Lower leg skin (tissue), 4 donors: ENCODE measurements around the gene CPA5. TPM values are rescaled to one million over a fixed set of nuclear protein-coding genes. Genes with fewer than 3 reads are reported as not detected.
A peak's percentile ranks its signal among the peaks of the same experiment; 100 is the strongest.

Source experiments
- DNase-seq, 2 donors: peaks; one replicate each; pipeline ENCODE4 v3.0.0-alpha.2; 2019; ENCODE audit warnings: low spot score in 2 of 2
- H3K4me3 ChIP-seq: fragments of 200-600 bp; sonication (generic); 2 replicates; pipeline ENCODE4 v1.5.1; 2017; ENCODE audit warnings: mild to moderate bottlenecking, low read depth; ENCODE audit not compliant: poor library complexity, severe bottlenecking
- POLR2A ChIP-seq, 2 donors: fragments of 450-650 bp; IDR thresholded peaks; one replicate each; pipeline ENCODE4 v1.6.1; 2016 to 2017; ENCODE audit warnings: antibody characterized with exemption in 2 of 2, mild to moderate bottlenecking in 1 of 2, moderate library complexity in 1 of 2
- WGBS, 2 donors: methylation state at CpG; one replicate each; pipeline ENCODE4 v1.1.5; 2018; 5-methylcytosine and 5-hydroxymethylcytosine counted together
- intact Hi-C: fragments of 100-400 bp; cut with DNase I; formaldehyde crosslinking; loops from one replicate; pipeline ENCODE4 v1.15.0; 2023; ENCODE audit warnings: low total_unique reads
- total RNA-seq, 4 donors: library from RNA; depleted of rRNA; stranded (reverse); fragments of >200 nt; gene quantifications; one replicate each; pipeline ENCODE4 v1.1.0, GENCODE V29; 2016
- TF ChIP-seq, protein P1 (sequence below), 3 donors: fragments of 450-650 bp; IDR thresholded peaks; one replicate each; pipeline ENCODE4 v1.5.1; 2016; ENCODE audit warnings: antibody characterized with exemption in 3 of 3, mild to moderate bottlenecking in 3 of 3, moderate library complexity in 2 of 3

CPA5 gene
- total RNA-seq, 4 donors from 2014 or later, result not detected

DNA sequence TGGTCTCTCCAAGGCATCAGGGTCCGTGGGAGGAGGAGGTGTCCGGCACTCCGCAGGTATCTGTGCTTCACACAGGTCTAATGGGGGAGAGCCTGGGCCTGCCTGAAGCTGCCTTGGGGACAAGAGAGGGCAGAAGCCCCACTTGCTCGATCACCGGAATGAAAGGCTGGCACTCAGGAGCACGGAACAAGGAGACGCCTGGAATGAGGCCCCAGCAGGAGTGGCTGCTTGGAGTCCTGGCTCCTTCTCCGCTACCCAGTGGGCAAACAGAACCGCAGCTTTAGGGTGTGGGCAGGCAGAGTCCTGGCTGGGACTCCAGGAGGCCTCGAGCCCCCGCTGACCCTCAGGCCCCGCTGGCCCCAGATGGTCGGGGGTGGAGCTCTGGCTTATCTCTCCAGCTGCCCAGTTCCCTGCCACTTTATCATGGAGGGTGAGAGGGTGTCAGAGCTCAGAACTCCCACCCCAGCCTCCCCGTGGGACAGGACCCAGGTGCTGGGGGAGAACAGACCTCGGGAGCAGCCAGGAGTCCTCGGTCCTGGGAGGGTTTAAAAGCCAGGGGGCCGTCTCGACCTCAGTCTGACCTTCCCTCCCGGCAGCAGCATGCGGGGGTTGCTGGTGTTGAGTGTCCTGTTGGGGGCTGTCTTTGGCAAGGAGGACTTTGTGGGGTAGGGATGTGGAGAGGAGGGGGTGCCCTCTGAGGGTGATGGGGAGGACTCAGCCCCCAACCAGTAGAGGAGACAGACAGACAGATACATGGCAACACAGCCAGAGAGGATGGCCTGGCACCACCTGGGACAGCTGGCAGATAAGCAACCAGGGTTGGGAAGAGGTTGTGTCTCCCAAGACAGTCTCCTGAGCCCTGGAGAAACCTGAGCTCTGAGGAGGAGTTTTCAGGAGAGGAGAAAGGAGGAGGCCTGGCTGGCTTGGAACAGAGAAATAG, 35.6 kb downstream of the CPA5 start, which contains the start of gene CPA1:
TSS of gene CPA1 (plus strand) at position 574 of the 940 bp plus-strand sequence. CDS start at position 601, 27 bp downstream.
- H3K4me3 ChIP-seq, result no peak within 1 kb of the TSS
- DNase-seq, result peak in 1 of 2 donors; percentile 83
- TF ChIP-seq POLR2A (IDR thresholded peaks at IDR 0.05), result no peak
- TF ChIP-seq, protein P1, sequence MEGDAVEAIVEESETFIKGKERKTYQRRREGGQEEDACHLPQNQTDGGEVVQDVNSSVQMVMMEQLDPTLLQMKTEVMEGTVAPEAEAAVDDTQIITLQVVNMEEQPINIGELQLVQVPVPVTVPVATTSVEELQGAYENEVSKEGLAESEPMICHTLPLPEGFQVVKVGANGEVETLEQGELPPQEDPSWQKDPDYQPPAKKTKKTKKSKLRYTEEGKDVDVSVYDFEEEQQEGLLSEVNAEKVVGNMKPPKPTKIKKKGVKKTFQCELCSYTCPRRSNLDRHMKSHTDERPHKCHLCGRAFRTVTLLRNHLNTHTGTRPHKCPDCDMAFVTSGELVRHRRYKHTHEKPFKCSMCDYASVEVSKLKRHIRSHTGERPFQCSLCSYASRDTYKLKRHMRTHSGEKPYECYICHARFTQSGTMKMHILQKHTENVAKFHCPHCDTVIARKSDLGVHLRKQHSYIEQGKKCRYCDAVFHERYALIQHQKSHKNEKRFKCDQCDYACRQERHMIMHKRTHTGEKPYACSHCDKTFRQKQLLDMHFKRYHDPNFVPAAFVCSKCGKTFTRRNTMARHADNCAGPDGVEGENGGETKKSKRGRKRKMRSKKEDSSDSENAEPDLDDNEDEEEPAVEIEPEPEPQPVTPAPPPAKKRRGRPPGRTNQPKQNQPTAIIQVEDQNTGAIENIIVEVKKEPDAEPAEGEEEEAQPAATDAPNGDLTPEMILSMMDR (IDR thresholded peaks at IDR 0.05), result no peak
- intact Hi-C loops, result no loop called here
- WGBS, 2 donors, result 40 to 53% methylated on average over 14 to 16 of the region's 20 CpGs

DNA sequence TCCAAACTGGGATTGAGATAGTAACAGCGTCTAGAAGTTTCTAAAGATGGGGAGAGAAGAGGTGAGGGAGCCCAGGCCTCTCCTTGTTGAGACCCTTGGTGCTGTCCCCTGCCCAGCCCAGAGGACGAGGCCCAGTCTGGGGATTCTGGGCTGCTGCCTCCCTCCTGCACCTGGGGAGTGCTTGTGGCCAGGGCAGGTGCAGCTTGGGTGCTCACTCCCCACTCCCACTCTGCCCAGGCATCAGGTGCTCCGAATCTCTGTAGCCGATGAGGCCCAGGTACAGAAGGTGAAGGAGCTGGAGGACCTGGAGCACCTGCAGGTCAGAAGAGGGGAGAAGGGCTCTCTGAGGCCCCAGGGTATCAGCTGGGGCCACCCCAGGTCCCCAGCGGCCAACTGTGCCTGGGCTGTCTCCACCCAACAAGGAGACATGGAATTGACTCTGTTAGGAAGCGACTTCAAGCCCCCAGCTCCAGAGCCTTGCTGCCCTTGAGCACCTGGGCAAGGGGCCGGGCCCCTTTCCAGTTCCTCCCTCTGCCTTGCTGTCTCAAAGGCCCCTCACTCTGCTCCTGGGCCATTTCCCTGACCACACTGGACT, 36.3 kb downstream of the CPA5 start:
- intact Hi-C loops, result no loop called here
- no peak for TF ChIP-seq POLR2A (IDR thresholded peaks at IDR 0.05)
- TF ChIP-seq, protein P1 (IDR thresholded peaks at IDR 0.05), result no peak
- 95 to 97% methylated on average over 7 of the region's 7 CpGs for WGBS, 2 donors
- H3K4me3 ChIP-seq, result no peak overlapping the region
- no peak for DNase-seq

DNA sequence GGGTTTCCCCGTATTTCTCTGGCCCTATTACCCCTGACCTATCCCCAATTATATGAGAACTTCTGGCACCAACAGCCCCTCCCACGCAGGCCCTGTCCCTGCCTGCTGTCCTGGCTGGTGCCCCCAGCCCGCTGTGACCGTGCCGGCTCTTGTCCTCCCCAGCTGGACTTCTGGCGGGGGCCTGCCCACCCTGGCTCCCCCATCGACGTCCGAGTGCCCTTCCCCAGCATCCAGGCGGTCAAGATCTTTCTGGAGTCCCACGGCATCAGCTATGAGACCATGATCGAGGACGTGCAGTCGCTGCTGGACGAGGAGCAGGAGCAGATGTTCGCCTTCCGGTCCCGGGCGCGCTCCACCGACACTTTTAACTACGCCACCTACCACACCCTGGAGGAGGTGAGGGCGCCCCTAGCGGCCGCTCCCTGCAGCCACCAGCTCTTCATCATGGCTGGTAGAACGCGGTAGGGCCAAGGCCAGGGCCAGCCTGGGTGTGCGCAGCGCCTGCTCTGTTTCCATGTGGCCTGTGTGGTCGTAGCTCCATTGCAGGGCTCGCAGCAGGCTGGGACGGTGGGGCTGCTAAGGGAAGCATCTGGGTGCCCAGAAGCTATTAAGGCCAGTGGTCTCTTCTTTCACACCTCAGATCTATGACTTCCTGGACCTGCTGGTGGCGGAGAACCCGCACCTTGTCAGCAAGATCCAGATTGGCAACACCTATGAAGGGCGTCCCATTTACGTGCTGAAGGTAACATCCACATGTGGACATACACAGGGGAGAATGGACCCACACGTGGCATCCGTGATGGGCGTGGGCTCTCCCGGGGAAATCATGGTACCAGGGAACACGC, 37.1 kb downstream of the CPA5 start:
- intact Hi-C loops, result no loop called here
- WGBS, 2 donors, result 96 to 97% methylated on average over 32 to 40 of the region's 41 CpGs
- no peak overlapping the region for H3K4me3 ChIP-seq
- DNase-seq, result peak in 1 of 2 donors; percentile 82
- TF ChIP-seq, protein P1 (IDR thresholded peaks at IDR 0.05), result no peak
- no peak for TF ChIP-seq POLR2A (IDR thresholded peaks at IDR 0.05)

DNA sequence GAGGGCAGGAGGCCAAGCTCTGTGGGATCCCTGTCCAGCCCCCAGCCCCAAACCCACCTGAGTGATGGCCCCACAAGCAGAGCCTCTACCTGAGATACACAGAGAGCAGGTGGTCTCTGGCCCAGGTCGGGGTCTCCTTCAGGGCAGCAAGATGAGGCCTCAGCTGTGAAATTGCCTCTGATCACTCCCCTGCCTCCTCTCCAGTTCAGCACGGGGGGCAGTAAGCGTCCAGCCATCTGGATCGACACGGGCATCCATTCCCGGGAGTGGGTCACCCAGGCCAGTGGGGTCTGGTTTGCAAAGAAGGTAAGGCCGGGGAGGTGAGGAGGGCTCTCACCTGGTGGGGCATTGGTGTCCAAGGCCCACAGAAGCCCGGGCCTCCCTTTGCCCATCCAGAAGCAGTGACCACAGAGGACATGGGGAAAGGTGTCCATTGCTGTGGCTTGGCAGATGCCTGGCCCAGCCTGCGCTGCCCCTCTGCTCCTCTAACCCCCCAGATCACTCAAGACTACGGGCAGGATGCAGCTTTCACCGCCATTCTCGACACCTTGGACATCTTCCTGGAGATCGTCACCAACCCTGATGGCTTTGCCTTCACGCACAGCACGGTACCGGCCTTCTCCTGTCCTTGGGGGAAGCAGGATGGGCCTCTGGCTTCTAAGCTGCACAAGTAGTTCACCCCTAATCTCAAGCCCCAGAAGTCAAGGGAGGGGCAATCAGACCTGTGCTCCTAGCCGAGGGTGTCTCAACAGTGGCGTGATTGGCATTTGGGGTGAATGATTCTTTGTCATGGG, 38.8 kb downstream of the CPA5 start:
- 94 to 96% methylated on average over 18 of the region's 18 CpGs for WGBS, 2 donors
- DNase-seq, result peak in 1 of 2 donors; percentile 72
- intact Hi-C loops, result no loop called here

More for the DNA sequence above, 38.8 kb downstream of the CPA5 start:
- TF ChIP-seq, protein P1 (IDR thresholded peaks at IDR 0.05), result no peak
- H3K4me3 ChIP-seq, result no peak overlapping the region
